ENCODE data around the gene RIGI.

Gene RIGI

GRCh38 chr9:32554591-32554990 lies 28.6 kb upstream of the RIGI start:
- Histone ChIP-seq H3K27ac (ENCODE audit: low read length) (no peak overlapping the region), H3K9ac (ENCODE audit: low read length) (no peak overlapping the region)

GRCh38 chr9:32554107-32554506 lies 28.1 kb upstream of the RIGI start:
- no peak overlapping the region for H3K4me2 ChIP-seq (ENCODE audit: low read depth, low read length)
- H3K79me2 ChIP-seq (ENCODE audit: low read length) = peaks cover 62% of the 10 kb centered on the region
- no peak for TF ChIP-seq CTCF (IDR thresholded peaks at IDR 0.05; ENCODE audit: low read length)
- no peak for TF ChIP-seq EZH2 (optimal IDR thresholded peaks at IDR 0.05; ENCODE audit: low read depth, low read length)
- no peak for TF ChIP-seq EZH2phosphoT487 (IDR thresholded peaks at IDR 0.05; ENCODE audit: low read length)
- no peak overlapping the region for H3K9ac ChIP-seq (ENCODE audit: low read length)
- no peaks in the 10 kb centered on the region for H3K27me3 ChIP-seq (replicated peaks; ENCODE audit: insufficient read depth, low read length)
- H3K4me1 ChIP-seq (ENCODE audit: low read length) = peaks cover 17% of the 10 kb centered on the region
- no peak overlapping the region for H3K27ac ChIP-seq (ENCODE audit: low read length)
- no peaks in the 10 kb centered on the region for H3K9me2 ChIP-seq (replicated peaks; ENCODE audit: insufficient read depth, low read length)
- peaks cover 18% of the 10 kb centered on the region for H3F3A ChIP-seq (ENCODE audit: insufficient read depth, low read length)
- H3K36me3 ChIP-seq (replicated peaks; ENCODE audit: insufficient read depth, low read length) = no peaks in the 10 kb centered on the region
- no peaks in the 10 kb centered on the region for H3K9me3 ChIP-seq (replicated peaks; ENCODE audit: insufficient read depth, low read length)
- H2AFZ ChIP-seq (ENCODE audit: low read length) = no peak overlapping the region
- DNase-seq = no peak
- H4K20me1 ChIP-seq (ENCODE audit: insufficient read depth, low read length) = no peaks in the 10 kb centered on the region
- no peak overlapping the region for H3K4me3 ChIP-seq (ENCODE audit: low read length)

More at GRCh38 chr9:32554591-32554990, 28.6 kb upstream of the RIGI start:
- Histone ChIP-seq H3K9me3 (replicated peaks; ENCODE audit: insufficient read depth, low read length) (no peaks in the 10 kb centered on the region), H3K27me3 (replicated peaks; ENCODE audit: insufficient read depth, low read length) (no peaks in the 10 kb centered on the region), H3K36me3 (replicated peaks; ENCODE audit: insufficient read depth, low read length) (no peaks in the 10 kb centered on the region), H3K9me2 (replicated peaks; ENCODE audit: insufficient read depth, low read length) (no peaks in the 10 kb centered on the region), H3F3A (ENCODE audit: insufficient read depth, low read length) (peaks cover 18% of the 10 kb centered on the region), H3K4me3 (ENCODE audit: low read length) (no peak overlapping the region), H3K4me2 (ENCODE audit: low read depth, low read length) (no peak overlapping the region), H4K20me1 (ENCODE audit: insufficient read depth, low read length) (no peaks in the 10 kb centered on the region), H3K79me2 (ENCODE audit: low read length) (peaks cover 57% of the 10 kb centered on the region), H3K4me1 (ENCODE audit: low read length) (peaks cover 17% of the 10 kb centered on the region), H2AFZ (ENCODE audit: low read length) (no peak overlapping the region)
- no peak for DNase-seq
- TF ChIP-seq EZH2 (optimal IDR thresholded peaks at IDR 0.05; ENCODE audit: low read depth, low read length) (no peak), EZH2phosphoT487 (IDR thresholded peaks at IDR 0.05; ENCODE audit: low read length) (no peak), CTCF (IDR thresholded peaks at IDR 0.05; ENCODE audit: low read length) (no peak)

GRCh38 chr9:32552172-32552872 lies 26.3 kb upstream of the RIGI start, which contains the start of the genes SMIM27 and TOPORS:
Gene SMIM27, plus strand, starts transcription at chr9:32552327. Its CDS starts 108 bp downstream, at chr9:32552435.
Gene TOPORS, minus strand, starts transcription at chr9:32552586. Its CDS starts 150 bp downstream, at chr9:32552436.
- peaks cover 18% of the 10 kb centered on the region for H3F3A ChIP-seq (ENCODE audit: insufficient read depth, low read length)
- peak; percentile 91 for DNase-seq
- H3K9me2 ChIP-seq (replicated peaks; ENCODE audit: insufficient read depth, low read length) = no peaks in the 10 kb centered on the region
- H3K4me1 ChIP-seq (ENCODE audit: low read length) = peaks cover 17% of the 10 kb centered on the region
- 0 out of 2 replicates have a peak, but pooled peaks cover 2% of the 10 kb centered on the region for H4K20me1 ChIP-seq (ENCODE audit: insufficient read depth, low read length)
- H3K27ac ChIP-seq (ENCODE audit: low read length) = peak within 1 kb of the TSS; percentile 80
- no peaks in the 10 kb centered on the region for H3K36me3 ChIP-seq (replicated peaks; ENCODE audit: insufficient read depth, low read length)
- H3K9ac ChIP-seq (ENCODE audit: low read length) = peak within 1 kb of the TSS; percentile 82
- H3K4me2 ChIP-seq (ENCODE audit: low read depth, low read length) = peak within 1 kb of the TSS; percentile 93
- H3K79me2 ChIP-seq (ENCODE audit: low read length) = peaks cover 72% of the 10 kb centered on the region
- no peaks in the 10 kb centered on the region for H3K9me3 ChIP-seq (replicated peaks; ENCODE audit: insufficient read depth, low read length)
- no peaks in the 10 kb centered on the region for H3K27me3 ChIP-seq (replicated peaks; ENCODE audit: insufficient read depth, low read length)
- H3K4me3 ChIP-seq (ENCODE audit: low read length) = peak within 1 kb of the TSS; percentile 77
- TF ChIP-seq CTCF (IDR thresholded peaks at IDR 0.05; ENCODE audit: low read length) (peak; percentile 28), EZH2phosphoT487 (IDR thresholded peaks at IDR 0.05; ENCODE audit: low read length) (no peak)
- peak within 1 kb of the TSS; percentile 56 for H2AFZ ChIP-seq (ENCODE audit: low read length)

Data from MM.1S (cell line).